T-helper 2 cell treated with Interferon-gamma antibody and Interleukin-4, amounts not matched to agents 5 μg/mL and 100 μg/mL, for 36 hours (primary cell): Measurements from ENCODE around the gene DKK1.

Experiments used
- DNase-seq: peaks from one replicate; pipeline ENCODE4 v3.0.0; 2021; ENCODE audit warnings: low spot score
- H3K27ac Mint-ChIP-seq: one replicate; pipeline ENCODE4 v1.8.0; 2021; ENCODE audit warnings: mild to moderate bottlenecking, mixed read lengths
- H3K27me3 Mint-ChIP-seq: one replicate; pipeline ENCODE4 v1.8.0; 2021; ENCODE audit warnings: low read depth, mixed read lengths
- H3K36me3 Mint-ChIP-seq: one replicate; pipeline ENCODE4 v1.8.0; 2021; ENCODE audit warnings: low read depth, mixed read lengths
- H3K4me1 Mint-ChIP-seq: one replicate; pipeline ENCODE4 v1.8.0; 2021; ENCODE audit warnings: low read depth, mixed read lengths
- H3K4me3 Mint-ChIP-seq: one replicate; pipeline ENCODE4 v1.8.0; 2022; ENCODE audit warnings: mild to moderate bottlenecking, moderate library complexity, mixed read lengths
- H3K9me3 Mint-ChIP-seq: one replicate; pipeline ENCODE4 v1.8.0; 2021; ENCODE audit warnings: mixed read lengths

DKK1 gene

DNA sequence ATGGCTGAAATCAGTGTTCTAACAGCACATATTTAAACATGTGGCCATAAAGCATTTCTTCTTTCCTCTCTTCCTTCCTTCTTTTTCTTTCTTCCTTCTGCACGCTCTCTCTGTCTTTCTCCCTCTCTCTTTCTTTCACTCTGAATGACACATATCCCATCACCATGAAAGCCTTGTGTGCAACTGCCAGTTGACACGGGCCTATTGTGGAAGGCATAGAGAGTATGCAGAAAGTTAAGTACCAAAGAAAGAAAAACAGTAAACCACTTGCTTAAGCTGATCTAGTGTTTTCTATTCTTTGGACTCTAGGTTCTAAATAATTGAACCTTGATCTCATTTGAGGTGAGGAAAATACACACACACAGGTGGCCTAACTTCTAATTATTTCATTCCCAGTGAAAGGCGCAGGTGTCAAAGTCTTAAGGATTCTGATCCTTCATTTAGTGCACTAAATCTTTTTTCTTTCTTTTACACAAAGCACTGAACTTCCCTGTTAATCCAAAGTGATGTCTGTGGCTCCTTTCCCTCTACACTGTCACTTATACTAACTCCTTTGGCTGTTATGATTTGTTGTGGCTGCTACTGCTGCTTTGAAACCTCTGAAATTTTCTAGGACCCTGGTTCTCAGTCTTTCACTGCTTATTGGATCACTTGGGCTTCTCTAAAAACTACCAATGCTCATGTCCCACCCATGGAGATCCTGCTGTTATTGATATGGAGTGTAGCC lies 17.7 kb downstream of the DKK1 start:
- Mint-ChIP-seq H3K27ac (no peak overlapping the region), H3K9me3 (no peaks in the 10 kb centered on the region), H3K27me3 (no peaks in the 10 kb centered on the region), H3K36me3 (no peaks in the 10 kb centered on the region), H3K4me1 (no peaks in the 10 kb centered on the region), H3K4me3 (no peak overlapping the region)
- DNase-seq = no peak

DNA sequence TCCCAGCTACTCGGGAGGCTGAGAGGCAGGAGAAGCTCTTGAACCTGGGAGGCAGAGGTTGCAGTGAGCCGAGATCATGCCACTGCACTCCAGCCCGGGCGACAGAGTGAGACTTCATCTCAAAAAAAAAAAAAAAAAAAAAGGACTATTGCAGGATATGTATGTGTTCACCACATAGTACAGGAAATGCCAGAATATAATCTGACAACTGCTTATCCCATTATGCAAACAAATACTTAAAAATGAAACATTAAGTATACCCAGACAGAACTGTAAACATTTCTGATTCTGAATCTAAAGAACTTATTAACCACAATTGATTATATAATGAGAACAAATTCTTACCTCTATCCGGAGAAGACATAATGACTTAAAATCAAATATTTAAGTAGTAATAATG lies 18.7 kb downstream of the DKK1 start:
- DNase-seq = no peak
- no peaks in the 10 kb centered on the region for H3K4me1 Mint-ChIP-seq
- H3K4me3 Mint-ChIP-seq = no peak overlapping the region
- no peaks in the 10 kb centered on the region for H3K36me3 Mint-ChIP-seq
- H3K9me3 Mint-ChIP-seq = no peaks in the 10 kb centered on the region
- no peaks in the 10 kb centered on the region for H3K27me3 Mint-ChIP-seq
- no peak overlapping the region for H3K27ac Mint-ChIP-seq

DNA sequence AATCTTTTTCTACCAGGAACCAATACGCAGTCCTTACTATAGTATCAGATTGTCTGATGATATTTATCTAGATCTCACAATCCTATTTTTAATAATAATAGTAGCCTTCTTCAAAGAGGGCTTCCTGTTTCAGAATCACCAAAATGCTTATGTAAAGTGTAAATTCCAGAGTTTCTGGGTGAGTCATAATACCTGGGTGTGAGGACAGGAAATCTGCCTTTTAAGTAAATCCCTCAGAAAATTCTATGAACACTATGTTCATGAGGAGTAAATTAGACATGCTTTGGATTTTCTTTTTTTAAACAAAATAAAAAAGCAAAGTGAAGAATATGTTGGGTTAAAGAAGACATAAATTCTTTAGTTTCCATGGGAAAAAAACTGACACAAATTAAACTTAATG lies 20.5 kb downstream of the DKK1 start:
- no peaks in the 10 kb centered on the region for H3K27me3 Mint-ChIP-seq
- no peaks in the 10 kb centered on the region for H3K9me3 Mint-ChIP-seq
- DNase-seq = no peak
- no peak overlapping the region for H3K4me3 Mint-ChIP-seq
- no peaks in the 10 kb centered on the region for H3K36me3 Mint-ChIP-seq
- no peak overlapping the region for H3K27ac Mint-ChIP-seq
- no peaks in the 10 kb centered on the region for H3K4me1 Mint-ChIP-seq

DNA sequence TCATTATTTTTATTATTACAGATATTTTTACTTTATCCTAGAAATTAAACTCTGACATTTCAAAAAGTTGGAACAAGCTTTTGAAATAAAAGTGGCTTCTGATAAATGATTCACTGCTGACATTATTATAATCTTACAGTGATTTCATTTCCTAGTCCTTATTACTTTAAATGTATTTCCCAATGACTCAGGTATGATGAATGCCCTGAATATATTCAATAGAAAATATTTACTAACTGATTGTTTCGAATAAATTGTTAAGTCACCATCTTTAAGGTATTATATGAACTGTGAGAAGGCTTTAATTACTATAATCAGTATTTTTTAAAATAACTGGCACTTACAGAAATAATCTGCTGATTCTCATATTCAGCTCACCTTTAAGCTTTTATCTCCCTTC lies 21.6 kb downstream of the DKK1 start:
- H3K36me3 Mint-ChIP-seq = no peaks in the 10 kb centered on the region
- DNase-seq = no peak
- H3K4me3 Mint-ChIP-seq = no peak overlapping the region
- H3K27me3 Mint-ChIP-seq = no peaks in the 10 kb centered on the region
- no peaks in the 10 kb centered on the region for H3K9me3 Mint-ChIP-seq
- no peak overlapping the region for H3K27ac Mint-ChIP-seq
- no peaks in the 10 kb centered on the region for H3K4me1 Mint-ChIP-seq

DNA sequence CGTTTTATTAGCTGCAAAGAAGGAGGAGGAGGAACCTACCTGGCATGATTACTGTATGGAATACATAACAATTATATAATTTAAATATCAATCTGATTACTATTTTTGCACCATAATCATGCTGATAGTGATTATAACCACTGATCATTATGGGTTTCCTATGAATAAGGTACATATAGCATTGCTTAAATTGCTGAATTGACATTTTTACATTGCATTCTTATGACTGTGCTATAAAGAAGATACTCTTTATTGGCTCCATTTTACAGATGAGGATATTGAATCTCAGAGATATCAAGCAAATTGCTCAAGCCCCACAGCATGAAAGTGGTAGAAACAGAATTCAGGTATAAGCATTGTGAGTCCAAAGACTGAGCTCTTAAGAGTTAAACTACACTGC lies 23.1 kb downstream of the DKK1 start:
- no peaks in the 10 kb centered on the region for H3K36me3 Mint-ChIP-seq
- H3K27me3 Mint-ChIP-seq = no peaks in the 10 kb centered on the region
- no peak for DNase-seq
- H3K9me3 Mint-ChIP-seq = no peaks in the 10 kb centered on the region
- no peaks in the 10 kb centered on the region for H3K4me1 Mint-ChIP-seq
- no peak overlapping the region for H3K4me3 Mint-ChIP-seq
- no peak overlapping the region for H3K27ac Mint-ChIP-seq

DNA sequence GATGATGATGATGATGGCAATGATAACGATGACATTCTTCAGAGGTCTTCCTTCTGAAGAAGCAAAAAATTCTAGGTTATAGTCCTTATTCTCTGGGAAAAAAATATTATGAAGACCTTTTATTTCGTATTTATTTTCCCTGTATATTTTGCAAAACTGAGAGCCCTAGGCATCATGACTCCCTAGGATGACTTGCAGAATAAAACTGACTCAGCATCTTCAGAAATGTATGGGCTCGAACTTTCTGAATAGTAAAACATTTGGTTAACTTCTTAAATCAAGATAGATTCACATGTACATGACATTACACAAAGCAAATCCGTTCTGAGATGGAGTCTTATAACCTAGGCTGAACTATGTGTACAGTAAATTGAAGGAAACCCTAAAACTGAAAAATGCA lies 29.4 kb downstream of the DKK1 start:
- Mint-ChIP-seq H3K4me1 (no peaks in the 10 kb centered on the region), H3K9me3 (no peaks in the 10 kb centered on the region), H3K27me3 (no peaks in the 10 kb centered on the region), H3K36me3 (no peaks in the 10 kb centered on the region), H3K4me3 (no peak overlapping the region), H3K27ac (no peak overlapping the region)
- no peak for DNase-seq

DNA sequence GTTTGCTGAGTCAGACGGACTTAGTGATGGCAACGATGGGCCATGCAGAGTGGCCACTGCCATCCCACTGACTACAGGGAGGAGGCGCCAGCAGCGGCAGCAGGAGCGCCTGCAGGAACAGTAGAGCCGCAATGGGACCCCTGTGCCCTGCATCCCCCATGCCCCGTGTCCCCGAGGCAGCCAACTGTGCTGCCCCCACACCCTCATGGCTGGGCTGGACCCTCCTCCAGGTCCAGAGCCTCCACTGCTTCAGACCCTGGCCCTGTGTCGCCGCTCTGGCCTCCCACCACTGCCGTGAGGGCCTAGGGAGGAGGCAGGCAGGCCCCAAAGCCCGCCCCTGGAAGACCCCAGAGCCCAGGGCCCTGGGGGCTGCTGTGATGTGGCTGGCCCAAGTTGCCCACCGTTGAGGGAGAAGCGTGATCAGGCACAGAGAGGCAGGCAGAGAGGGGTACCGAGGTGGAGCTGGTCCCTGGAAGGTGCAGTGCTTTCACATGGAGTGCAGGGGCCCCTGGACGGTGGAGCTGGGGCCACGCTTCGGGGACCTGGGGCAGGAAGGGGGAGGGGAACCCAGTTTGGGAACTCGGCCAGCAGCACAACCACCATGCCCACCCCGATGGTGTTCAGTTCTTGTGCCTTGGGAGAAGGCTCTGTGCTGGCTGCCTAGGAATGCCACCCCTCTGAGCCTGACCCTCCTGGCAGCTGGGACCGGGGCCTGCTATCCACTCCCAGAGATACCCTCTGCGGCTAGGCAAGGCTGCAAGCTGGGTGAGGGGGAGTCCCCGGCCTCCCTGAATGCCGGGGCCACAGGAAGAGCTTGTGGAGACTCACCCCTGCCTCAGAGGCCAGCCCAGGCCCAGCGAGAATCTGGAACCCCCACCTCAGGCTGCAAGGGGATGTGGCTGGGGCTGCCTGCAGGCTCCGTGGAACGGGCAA lies 32.6 kb downstream of the DKK1 start:
- no peak overlapping the region for H3K4me3 Mint-ChIP-seq
- no peaks in the 10 kb centered on the region for H3K27me3 Mint-ChIP-seq
- no peaks in the 10 kb centered on the region for H3K9me3 Mint-ChIP-seq
- H3K36me3 Mint-ChIP-seq = no peaks in the 10 kb centered on the region
- no peak for DNase-seq
- no peaks in the 10 kb centered on the region for H3K4me1 Mint-ChIP-seq
- no peak overlapping the region for H3K27ac Mint-ChIP-seq

DNA sequence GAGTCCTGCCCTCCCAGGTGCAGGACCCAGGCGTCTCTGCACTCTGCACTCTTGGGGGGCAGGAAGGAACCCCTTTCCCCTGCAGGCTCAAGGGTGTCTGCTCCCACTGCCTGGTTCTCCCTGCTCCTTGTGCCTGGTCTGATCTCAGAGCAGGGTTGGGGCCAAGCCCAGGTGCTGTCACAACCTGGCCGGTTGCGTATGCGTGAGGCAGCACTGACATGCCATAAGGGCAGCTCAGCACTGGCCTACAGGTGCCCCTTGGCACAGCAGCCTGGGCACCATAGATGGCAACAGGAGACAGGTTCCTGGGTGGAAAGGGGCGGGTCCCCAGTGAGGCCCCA lies 33.2 kb downstream of the DKK1 start:
- Mint-ChIP-seq H3K9me3 (no peaks in the 10 kb centered on the region), H3K27ac (no peak overlapping the region), H3K4me1 (no peaks in the 10 kb centered on the region), H3K36me3 (no peaks in the 10 kb centered on the region), H3K4me3 (no peak overlapping the region), H3K27me3 (no peaks in the 10 kb centered on the region)
- no peak for DNase-seq

DNA sequence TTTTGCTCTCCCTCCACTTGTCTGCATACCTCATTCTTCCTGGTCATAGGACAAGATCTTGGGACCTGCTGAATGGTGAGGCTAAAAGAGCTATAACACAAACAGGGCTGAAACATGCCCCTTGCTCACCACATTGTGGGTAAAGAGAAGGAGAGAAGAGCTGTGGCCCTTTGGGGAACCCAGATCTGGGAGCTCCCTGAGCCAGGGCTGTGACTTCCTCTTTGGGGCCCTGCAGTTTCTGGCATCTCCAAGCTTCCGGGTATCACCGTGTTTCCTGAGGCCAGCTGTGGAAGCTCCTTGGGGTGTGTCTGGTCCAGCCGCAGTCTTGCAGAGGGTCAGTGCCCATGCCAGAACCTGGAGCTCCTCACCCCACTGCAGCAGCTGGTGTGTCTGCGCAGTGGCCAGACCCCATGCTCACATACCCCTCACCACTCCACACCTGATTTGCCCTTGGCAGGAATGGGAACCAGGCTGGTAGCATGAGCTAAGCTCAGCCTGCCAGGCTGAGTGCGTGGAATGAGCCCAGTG lies 34.0 kb downstream of the DKK1 start:
- no peaks in the 10 kb centered on the region for H3K27me3 Mint-ChIP-seq
- H3K4me3 Mint-ChIP-seq = no peak overlapping the region

DNA sequence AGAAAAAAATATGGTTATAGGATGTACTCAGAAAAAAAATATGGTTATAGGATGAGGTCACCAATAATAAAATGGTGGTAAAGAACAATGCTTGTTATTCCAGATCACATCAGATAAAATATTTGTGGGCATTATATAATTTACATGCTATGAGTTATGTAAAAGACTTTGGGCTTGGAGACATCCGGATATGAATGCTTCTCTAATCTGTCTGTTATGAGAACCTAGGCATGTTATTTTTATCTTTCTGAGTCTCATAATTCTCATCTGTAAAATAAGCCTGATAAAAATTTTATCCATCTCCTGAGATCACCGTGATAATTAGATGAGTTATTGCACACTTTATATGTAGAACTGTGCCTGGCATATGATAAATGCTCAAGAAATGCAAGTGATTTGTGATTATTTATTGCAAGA lies 37.8 kb downstream of the DKK1 start:
- Mint-ChIP-seq H3K27ac (no peak overlapping the region), H3K4me1 (no peaks in the 10 kb centered on the region), H3K27me3 (no peaks in the 10 kb centered on the region), H3K4me3 (no peak overlapping the region), H3K9me3 (no peaks in the 10 kb centered on the region), H3K36me3 (no peaks in the 10 kb centered on the region)
- no peak for DNase-seq

More for the DNA sequence above, 34.0 kb downstream of the DKK1 start:
- no peaks in the 10 kb centered on the region for H3K4me1 Mint-ChIP-seq
- no peaks in the 10 kb centered on the region for H3K36me3 Mint-ChIP-seq
- DNase-seq = no peak
- no peaks in the 10 kb centered on the region for H3K9me3 Mint-ChIP-seq
- H3K27ac Mint-ChIP-seq = no peak overlapping the region

DNA sequence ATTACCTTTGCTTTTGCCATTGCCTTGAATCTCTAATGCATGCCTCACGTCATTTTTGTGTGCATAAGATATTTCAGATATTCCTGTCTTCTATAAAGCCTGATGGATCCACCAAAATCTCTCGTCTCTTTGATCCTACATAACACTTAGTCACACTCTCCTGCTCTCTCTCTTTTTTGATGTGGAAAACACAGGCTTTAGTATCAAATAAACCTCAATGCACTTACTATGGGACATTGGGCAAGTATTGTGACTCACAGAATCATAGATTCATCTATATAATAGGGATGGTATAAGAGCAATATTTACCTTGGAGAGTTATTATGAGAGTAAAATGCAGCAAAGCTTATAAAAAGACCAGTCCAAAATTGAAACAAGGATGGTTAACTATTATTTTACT lies 39.1 kb downstream of the DKK1 start:
- no peak for DNase-seq
- Mint-ChIP-seq H3K4me1 (no peaks in the 10 kb centered on the region), H3K4me3 (no peak overlapping the region)

DNA sequence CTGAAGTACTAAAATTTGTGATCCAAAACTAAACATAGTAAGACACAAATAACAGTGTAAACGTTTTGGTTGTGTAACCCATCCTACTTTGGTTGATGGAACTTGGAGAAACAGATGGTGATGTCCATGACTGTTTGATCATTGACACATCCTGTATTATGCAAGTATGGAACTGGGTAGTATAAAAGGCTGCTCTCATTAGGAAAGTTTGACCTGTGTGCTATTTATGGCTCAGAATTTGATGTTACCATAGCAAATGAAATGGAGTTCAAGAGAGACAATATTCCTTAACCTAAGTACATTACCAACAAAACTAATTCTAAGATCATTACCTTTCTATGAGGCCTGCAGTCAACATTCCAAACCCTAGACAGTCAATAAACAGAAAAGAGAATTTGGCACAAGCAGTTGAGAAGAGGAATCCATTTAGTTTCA lies 39.9 kb downstream of the DKK1 start:
- Mint-ChIP-seq H3K9me3 (no peaks in the 10 kb centered on the region), H3K4me1 (no peaks in the 10 kb centered on the region), H3K4me3 (no peak overlapping the region), H3K27me3 (no peaks in the 10 kb centered on the region), H3K36me3 (no peaks in the 10 kb centered on the region), H3K27ac (no peak overlapping the region)
- DNase-seq = no peak

More for the DNA sequence above, 39.1 kb downstream of the DKK1 start:
- no peaks in the 10 kb centered on the region for H3K27me3 Mint-ChIP-seq
- no peaks in the 10 kb centered on the region for H3K9me3 Mint-ChIP-seq
- no peaks in the 10 kb centered on the region for H3K36me3 Mint-ChIP-seq
- H3K27ac Mint-ChIP-seq = no peak overlapping the region

DNA sequence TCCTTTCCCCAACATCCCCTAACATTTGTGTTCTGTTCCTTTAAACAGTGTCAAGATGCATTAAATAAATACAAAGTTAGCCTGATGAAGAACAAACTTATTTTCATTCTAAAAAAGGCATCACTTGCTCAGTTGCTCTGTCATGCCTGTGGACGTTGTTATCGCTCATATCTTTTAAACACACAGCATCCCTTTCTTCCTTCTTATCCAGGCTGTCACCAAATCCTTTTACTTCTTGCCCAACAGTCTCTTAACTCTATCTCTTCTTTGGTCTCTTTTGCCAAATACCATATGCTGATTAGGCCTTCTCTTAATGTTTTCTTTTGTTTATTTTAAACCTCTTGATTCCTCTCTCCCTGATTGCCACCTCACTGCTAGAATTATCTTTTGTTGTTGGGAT lies 43.9 kb downstream of the DKK1 start:
- Mint-ChIP-seq H3K4me3 (no peak overlapping the region), H3K9me3 (no peaks in the 10 kb centered on the region), H3K27ac (no peak overlapping the region), H3K36me3 (no peaks in the 10 kb centered on the region), H3K4me1 (no peaks in the 10 kb centered on the region), H3K27me3 (no peaks in the 10 kb centered on the region)
- DNase-seq = no peak

DNA sequence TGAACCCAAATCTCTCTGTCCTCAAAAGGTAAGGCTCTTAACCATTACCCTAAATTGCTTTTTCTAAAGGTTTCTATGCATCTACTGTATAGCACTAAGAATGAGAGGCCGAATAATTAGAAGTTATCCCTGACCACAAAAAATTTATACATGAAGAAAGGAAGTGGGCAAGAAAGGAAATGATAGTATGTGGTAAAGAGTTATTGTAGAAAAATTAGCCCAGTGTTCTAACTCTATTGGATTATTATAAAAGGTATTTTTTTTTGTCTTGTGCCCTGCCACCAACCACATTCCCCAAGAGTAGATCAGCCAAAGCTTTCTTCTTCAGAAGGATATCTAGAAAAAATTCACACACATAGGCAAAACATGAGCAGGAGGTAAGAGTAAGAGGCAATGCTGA lies 45.4 kb downstream of the DKK1 start:
- DNase-seq = no peak
- H3K9me3 Mint-ChIP-seq = no peaks in the 10 kb centered on the region
- H3K4me3 Mint-ChIP-seq = no peak overlapping the region
- no peaks in the 10 kb centered on the region for H3K27me3 Mint-ChIP-seq
- H3K27ac Mint-ChIP-seq = no peak overlapping the region
- no peaks in the 10 kb centered on the region for H3K4me1 Mint-ChIP-seq
- H3K36me3 Mint-ChIP-seq = no peaks in the 10 kb centered on the region
